NCI-H510A (cell line): ENCODE data around the gene HOXC12.

ENCODE experiments used
- DNase-seq: peaks from one replicate; lab custom pipeline; 2025; lab: John Stamatoyannopoulos, UW

HOXC12 gene

GRCh38 chr12:53996240-53997203, 41.8 kb downstream of the HOXC12 start:
- DNase-seq = no peak

GRCh38 chr12:53997204-53998109, 42.8 kb downstream of the HOXC12 start:
- no peak for DNase-seq

- DNase-seq = no peak
Observed at GRCh38 chr12:53998110-53998899, 43.6 kb downstream of the HOXC12 start.

GRCh38 chr12:53998900-53999236, 44.2 kb downstream of the HOXC12 start:
- no peak for DNase-seq

- DNase-seq = peak; percentile 68
Observed at GRCh38 chr12:53999559-54000115, 44.9 kb downstream of the HOXC12 start.

GRCh38 chr12:54000116-54001114, 45.7 kb downstream of the HOXC12 start, which contains the start of gene HOXC9:
HOXC9 (plus strand) TSS chr12:54000161; CDS start chr12:54000189, 28 bp downstream.
- DNase-seq = no peak

GRCh38 chr12:54001283-54002187, 46.8 kb downstream of the HOXC12 start:
- no peak for DNase-seq

- no peak for DNase-seq
Observed at GRCh38 chr12:54002278-54002914, 47.7 kb downstream of the HOXC12 start.

- no peak for DNase-seq
Observed at GRCh38 chr12:54002915-54003389, 48.2 kb downstream of the HOXC12 start.

- no peak for DNase-seq
Observed at GRCh38 chr12:54003625-54004024, 48.9 kb downstream of the HOXC12 start.

GRCh38 chr12:54004063-54004840, 49.5 kb downstream of the HOXC12 start:
- DNase-seq = no peak

- no peak for DNase-seq
Observed at GRCh38 chr12:54004841-54005530, 50.3 kb downstream of the HOXC12 start.

- DNase-seq = no peak
Observed at GRCh38 chr12:54005531-54005852, 50.8 kb downstream of the HOXC12 start.

- peak; percentile 35 for DNase-seq
Observed at GRCh38 chr12:54005853-54006558, 51.3 kb downstream of the HOXC12 start.

- no peak for DNase-seq
Observed at GRCh38 chr12:54006559-54007220, 52.0 kb downstream of the HOXC12 start.
